Stimulated activated CD4-positive, alpha-beta T cell treated with anti-CD3 and anti-CD28 coated beads, TNF-alpha, amount 100 ng/mL, for 4 hours (primary cell): ENCODE data around the gene FILIP1L.
"Not testable (repeated sequence)": the region's sequence is repeated elsewhere in the genome, so short reads cannot be mapped to it uniquely, and the experiment has no call there.

ENCODE experiments used
- DNase-seq, 3 experiments: peaks; one replicate each; pipeline ENCODE4 v3.0.0-alpha.2; 2020; ENCODE audit warnings: low read depth in 3 of 3

The FILIP1L gene

DNA sequence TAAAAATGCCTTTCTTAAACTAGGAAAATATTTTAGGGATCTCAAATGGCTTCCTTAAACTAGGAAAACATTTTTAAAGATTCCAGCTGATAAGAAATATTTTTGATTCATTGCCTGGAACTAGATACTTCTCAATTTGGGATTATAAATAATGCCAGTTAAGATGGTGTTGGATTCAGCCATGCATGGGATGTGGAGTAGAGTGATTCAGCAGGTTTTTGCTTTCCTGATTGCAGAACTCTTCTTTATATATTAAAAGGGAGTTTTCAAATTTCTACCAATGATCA lies 15.6 kb downstream of the FILIP1L start:
- no peak for DNase-seq

DNA sequence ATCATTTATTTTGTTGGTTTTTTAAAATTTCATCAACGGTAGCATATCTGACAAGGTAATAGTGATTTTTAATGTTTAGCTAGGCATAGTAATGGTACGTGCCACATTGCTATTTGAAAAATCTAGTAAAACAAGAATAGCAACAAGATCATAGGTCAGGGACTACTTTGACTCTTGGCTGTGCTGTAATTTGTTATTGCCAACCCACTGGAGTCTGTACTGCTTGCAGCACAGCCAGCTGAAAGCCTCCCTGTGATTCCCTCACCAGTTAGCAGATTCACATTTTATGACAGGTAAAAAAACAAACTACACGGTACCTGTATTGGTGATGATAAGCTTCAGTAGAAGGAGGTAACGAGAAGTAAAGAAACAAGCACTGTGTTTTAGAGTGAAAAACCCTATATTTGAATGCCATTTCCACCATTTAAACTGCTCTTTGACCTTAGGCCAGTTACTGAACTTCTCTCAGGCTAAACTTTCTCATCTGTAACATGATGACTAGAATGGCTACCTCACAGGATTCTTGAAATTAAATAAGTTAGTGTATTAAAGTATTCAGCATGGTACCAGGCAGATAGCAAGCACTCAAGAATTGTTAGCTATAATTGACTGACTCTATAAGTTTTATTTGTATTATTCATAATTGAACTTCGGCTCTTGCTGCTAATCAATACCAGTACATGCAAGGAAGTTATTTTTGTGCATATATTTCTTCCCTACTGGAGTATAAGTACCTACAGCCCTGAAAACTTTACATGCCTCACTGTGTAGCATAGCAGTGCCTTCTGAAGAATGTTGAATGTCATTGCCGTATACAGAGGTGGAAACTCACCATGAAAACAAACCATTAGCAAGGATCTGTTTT lies 16.1 kb downstream of the FILIP1L start:
- DNase-seq: no peak

- DNase-seq: no peak
Observed at GRCh38 chr3:100096866-100097265, 17.4 kb downstream of the FILIP1L start.

GRCh38 chr3:100096286-100096685 lies 18.0 kb downstream of the FILIP1L start:
- not testable (repeated sequence) for DNase-seq

- DNase-seq: no peak
Observed at GRCh38 chr3:100093831-100094230, 20.5 kb downstream of the FILIP1L start.

DNA sequence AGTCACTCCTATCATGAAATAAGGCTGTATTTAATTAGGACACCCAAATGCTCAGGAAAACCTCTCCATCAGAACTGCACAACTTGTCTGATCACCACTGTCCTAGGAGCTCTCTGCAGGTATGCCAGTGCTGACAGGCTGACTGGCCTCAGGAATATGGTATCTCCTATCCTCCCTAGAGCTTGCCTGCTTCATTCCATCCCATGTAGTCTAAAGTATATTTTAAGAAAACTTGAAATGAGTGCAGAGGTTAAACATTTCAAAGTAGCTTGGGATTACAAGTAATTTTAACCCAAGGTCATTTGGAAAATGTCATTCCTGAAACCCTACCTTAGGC lies 23.7 kb downstream of the FILIP1L start:
- DNase-seq: no peak

- no peak for DNase-seq
Observed at GRCh38 chr3:100089812-100090668, 24.3 kb downstream of the FILIP1L start.

- no peak for DNase-seq
Observed at GRCh38 chr3:100088735-100089368, 25.4 kb downstream of the FILIP1L start.

- no peak for DNase-seq
Observed at GRCh38 chr3:100087198-100087597, 27.1 kb downstream of the FILIP1L start.

GRCh38 chr3:100086401-100086800 lies 27.9 kb downstream of the FILIP1L start:
- DNase-seq: no peak

GRCh38 chr3:100084100-100084806 lies 30.0 kb downstream of the FILIP1L start:
- DNase-seq: no peak

- DNase-seq: no peak
Observed at GRCh38 chr3:100083209-100083608, 31.1 kb downstream of the FILIP1L start.

GRCh38 chr3:100082714-100083113 lies 31.6 kb downstream of the FILIP1L start:
- DNase-seq: no peak

DNA sequence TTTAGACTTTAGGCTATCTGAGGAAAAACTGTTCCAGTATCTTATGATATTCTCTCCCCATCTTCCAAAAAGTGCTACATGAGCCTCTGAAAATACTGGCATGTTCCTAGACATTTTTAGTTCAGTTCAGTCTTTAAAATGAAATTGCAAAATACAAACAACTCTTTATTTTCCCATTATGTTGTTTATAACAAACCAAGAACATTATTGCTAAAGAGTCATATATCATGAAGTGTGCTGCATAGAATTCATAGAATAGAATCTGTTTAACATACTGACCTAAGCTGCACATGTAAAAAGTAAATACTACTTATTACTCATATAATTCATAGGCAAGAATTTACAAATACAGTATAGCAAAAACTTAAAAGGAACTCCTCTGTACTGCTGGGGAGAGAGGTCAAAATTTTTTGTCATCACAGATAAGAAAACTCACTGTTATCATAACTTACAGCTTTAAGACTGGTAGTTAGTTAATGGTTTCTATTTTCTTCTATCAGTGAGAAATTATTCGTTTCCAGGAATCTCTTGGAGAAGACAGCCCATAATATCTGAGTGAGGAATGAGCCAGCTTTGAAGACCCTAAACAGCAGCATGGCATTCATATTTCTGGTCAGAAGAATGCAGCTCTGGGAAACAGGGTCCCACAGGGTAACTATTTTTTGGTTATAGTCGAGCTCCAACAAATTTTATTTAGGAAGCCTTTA lies 32.2 kb downstream of the FILIP1L start:
- no peak for DNase-seq

DNA sequence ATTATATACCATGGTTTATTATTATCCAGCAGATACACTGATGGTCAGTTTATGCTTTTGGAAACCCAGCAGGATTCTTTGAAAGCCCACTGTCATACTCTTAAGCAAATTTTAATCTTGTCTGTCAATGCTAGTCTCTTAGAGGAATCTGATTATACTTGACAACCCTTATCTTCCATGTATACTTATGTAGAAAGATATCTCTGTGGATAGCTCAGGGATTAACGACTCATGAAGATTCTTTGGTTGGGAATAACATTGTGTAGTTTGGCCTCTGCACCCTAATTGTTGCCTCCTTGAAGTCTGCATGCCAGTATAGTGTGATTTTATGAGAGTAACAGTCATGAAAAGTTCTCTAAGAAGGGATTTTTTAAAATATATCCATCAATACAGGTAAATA lies 33.0 kb downstream of the FILIP1L start:
- no peak for DNase-seq

GRCh38 chr3:100080573-100080972 lies 33.7 kb downstream of the FILIP1L start:
- no peak for DNase-seq

GRCh38 chr3:100079328-100079727 lies 35.0 kb downstream of the FILIP1L start:
- no peak for DNase-seq

DNA sequence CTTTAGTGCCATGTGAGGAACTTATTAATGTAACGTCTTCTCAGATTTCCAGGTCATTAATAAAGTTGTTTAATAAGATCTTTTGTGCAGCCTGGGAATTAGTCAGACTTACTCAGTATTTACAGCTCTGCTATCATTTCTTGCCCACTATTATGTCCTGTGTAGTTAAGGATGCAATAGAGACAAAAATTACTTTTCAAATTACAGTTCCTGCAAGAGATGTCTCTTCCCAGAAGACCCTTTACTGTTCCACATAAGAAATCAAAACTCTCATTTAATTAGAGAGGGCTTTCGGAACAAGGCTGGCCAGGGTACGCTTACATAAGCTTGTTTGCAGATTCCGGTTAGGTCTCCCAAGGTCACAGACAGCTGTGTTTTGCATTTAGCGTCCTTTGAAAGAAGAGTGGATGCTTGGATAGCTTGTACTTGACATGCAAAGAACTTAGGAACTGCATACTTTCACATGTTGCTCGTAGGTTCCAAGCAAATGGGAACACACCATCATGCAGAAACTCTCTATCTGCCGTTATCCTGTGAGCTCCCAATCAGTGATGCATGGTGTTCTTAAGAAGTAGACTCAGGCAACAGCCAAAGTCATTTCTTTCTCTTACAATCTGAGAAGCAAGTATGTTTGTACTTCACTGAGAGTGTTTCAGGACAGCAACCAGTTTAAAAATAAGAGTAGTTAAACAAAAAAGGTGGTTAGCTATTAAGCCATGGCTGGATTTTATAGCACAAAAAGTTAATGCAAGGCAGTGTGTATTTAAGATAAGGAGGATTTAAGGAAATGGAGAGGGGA lies 37.4 kb downstream of the FILIP1L start:
- no peak for DNase-seq

DNA sequence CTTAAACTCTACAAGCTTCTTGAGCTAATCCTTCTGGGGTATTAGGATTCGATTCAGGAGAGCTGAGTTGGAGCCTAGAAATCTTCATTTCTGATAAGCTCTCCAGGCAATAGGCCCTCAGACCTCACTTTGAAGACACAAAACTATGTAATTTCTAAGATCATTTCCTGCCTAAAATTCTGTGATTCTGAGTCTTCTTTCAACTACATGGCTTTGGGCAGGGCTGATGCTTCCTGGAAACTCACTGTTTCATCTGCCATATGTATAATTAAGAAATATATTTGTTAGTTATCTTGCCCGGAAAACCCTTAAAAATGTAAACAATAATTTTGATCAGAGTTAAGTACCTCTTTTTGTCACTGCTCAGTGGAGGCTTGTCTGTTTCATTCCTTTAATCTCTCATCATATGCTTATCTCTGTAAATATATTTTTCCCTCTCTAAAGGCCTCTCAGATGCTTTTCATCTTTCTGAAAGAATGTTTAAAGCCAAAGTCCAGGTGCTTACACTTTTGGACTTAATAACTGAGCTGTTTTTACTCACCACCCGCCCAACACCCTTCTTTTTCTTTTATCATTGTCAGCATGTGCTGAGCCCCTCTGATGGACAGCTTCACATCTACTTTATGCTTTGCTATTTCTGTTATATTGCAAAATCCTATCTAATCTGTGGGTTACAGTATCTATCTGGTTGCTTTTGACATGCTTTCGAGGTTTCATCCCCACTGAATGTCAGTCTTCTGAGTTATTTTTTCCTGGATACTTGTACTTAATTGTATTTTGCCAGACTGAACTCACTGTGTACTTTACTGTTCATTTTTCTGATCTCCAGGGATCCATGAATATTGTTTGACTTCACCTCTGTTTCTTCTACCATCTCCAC lies 38.2 kb downstream of the FILIP1L start:
- DNase-seq: no peak

DNA sequence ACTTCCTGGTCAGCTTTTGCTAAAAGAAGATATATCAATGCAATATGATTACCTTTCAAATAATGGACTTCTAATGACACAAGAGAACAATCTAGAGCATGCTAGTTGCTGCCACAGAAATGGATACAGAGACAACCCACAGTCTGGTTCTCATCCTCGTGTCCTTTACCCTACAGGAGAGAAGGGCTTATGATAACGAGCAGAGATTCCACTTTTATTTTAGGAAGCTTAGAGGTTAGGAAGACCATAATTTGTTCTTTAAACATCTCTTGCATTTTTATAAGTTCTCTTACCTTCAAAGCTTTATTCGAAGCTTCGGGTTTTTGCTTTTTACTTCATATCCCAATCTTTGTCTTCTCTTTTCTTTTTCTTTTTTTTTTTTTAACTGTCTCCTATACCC lies 39.1 kb downstream of the FILIP1L start:
- no peak for DNase-seq
